ENCODE data around the gene ZBTB16.

GRCh38 chr11:114181752-114182151, 122.2 kb downstream of the ZBTB16 start:
- TF ChIP-seq, protein P1, sequence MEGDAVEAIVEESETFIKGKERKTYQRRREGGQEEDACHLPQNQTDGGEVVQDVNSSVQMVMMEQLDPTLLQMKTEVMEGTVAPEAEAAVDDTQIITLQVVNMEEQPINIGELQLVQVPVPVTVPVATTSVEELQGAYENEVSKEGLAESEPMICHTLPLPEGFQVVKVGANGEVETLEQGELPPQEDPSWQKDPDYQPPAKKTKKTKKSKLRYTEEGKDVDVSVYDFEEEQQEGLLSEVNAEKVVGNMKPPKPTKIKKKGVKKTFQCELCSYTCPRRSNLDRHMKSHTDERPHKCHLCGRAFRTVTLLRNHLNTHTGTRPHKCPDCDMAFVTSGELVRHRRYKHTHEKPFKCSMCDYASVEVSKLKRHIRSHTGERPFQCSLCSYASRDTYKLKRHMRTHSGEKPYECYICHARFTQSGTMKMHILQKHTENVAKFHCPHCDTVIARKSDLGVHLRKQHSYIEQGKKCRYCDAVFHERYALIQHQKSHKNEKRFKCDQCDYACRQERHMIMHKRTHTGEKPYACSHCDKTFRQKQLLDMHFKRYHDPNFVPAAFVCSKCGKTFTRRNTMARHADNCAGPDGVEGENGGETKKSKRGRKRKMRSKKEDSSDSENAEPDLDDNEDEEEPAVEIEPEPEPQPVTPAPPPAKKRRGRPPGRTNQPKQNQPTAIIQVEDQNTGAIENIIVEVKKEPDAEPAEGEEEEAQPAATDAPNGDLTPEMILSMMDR (IDR thresholded peaks at IDR 0.05): no peak
- TF ChIP-seq POLR2AphosphoS5 (IDR thresholded peaks at IDR 0.05): no peak
